ENCODE measurements around the gene NFYA. TPM values are rescaled to one million over a fixed set of nuclear protein-coding genes. Genes with fewer than 3 reads are reported as not detected.
A peak's percentile ranks its signal among the peaks of the same experiment; 100 is the strongest.

NFYA gene
- total and polyA plus RNA-seq, 7 donors: 2.7 to 14.2 (median 11.9) TPM

DNA sequence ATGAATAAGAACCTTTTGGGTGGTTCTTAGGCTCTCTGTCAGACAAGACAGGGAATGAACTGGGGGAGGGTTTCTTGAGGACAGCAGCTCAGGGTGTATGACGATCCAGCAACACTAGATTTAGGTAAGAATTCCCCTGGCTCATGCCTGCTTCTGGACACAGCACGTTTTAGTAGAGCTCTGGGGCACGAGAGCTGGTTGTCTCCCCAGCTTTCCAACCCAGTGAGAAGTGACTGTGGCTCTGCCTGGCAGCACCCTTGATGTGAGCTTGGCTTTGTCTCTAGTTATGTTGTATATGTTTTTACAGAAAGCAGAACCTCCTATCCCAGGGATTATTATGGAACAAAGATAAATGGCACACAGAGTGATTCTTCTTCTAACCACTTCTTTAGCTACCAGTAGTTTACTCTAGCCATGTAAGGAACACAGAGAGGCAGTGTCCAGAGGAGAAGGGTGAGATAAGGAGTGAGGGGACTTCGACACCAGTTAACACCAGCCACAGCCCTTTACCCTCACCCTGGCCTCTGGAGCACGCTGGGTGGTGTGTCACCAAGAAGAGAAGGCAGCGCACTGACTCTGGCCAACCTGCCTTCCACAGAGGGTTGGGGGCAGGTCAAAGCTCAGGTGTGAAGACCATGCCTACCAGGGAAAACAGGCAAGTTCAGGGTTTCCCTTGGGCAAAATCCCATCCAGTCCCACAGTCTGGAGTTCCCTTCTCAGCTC, 15.8 kb upstream of the NFYA start:
- ATAC-seq: peak; percentile 38 to 56 (median 44)
- Histone ChIP-seq H3K36me3 (ENCODE audit: insufficient read depth in 1 of 2, low read depth in 1 of 2) (peaks cover 0 to 42% of the 10 kb centered on the region in 2 donors), H3K4me1 (peaks cover 34% of the 10 kb centered on the region), H3K27me3 (ENCODE audit: insufficient read depth in 3 of 3, low read length in 2 of 3) (no peaks in the 10 kb centered on the region), H3K4me3 (peak overlapping the region; percentile 68), H3K9me3 (no peaks in the 10 kb centered on the region), H3K27ac (peak overlapping the region; percentile 99)
- DNase-seq: no peak
- intact Hi-C loops (cut with DNase I): no loop called here
- WGBS, 3 donors: 33 to 51% (median 39%) methylated on average over 6 of the region's 6 CpGs
- TF ChIP-seq, protein P1, sequence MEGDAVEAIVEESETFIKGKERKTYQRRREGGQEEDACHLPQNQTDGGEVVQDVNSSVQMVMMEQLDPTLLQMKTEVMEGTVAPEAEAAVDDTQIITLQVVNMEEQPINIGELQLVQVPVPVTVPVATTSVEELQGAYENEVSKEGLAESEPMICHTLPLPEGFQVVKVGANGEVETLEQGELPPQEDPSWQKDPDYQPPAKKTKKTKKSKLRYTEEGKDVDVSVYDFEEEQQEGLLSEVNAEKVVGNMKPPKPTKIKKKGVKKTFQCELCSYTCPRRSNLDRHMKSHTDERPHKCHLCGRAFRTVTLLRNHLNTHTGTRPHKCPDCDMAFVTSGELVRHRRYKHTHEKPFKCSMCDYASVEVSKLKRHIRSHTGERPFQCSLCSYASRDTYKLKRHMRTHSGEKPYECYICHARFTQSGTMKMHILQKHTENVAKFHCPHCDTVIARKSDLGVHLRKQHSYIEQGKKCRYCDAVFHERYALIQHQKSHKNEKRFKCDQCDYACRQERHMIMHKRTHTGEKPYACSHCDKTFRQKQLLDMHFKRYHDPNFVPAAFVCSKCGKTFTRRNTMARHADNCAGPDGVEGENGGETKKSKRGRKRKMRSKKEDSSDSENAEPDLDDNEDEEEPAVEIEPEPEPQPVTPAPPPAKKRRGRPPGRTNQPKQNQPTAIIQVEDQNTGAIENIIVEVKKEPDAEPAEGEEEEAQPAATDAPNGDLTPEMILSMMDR (IDR thresholded peaks at IDR 0.05): no peak

DNA sequence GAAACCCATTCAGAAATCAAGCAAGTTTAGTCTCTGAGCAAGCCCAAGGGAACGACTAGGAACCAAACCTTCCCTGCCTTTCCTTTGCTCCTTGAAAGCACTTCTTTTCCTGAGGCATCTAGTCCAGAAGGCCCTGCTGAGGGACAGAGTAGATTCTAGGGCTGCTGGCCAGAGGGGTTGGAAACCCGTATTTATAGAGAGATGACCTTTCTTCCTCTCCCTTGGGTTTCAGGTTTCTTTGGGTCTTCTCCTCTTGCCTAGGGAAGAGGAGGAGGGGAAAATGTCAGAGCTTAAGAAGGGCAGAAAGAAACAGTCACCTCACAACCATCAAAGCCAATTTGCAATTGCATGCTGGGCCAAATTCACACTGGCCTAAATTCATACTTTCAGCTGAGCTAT, 14.0 kb upstream of the NFYA start:
- Histone ChIP-seq H3K36me3 (ENCODE audit: insufficient read depth in 1 of 2, low read depth in 1 of 2) (peaks cover 0 to 57% of the 10 kb centered on the region in 2 donors), H3K9me3 (no peaks in the 10 kb centered on the region), H3K4me1 (peaks cover 25% of the 10 kb centered on the region), H3K27me3 (ENCODE audit: insufficient read depth in 3 of 3, low read length in 2 of 3) (no peaks in the 10 kb centered on the region), H3K4me3 (peak overlapping the region; percentile 63), H3K27ac (peak overlapping the region; percentile 92)
- ATAC-seq: peak; percentile 67 to 75 (median 71)
- WGBS, 3 donors: 15 to 42% (median 21%) methylated on average over 2 of the region's 2 CpGs
- intact Hi-C loops (cut with DNase I): no loop called here
- TF ChIP-seq, protein P1 (IDR thresholded peaks at IDR 0.05): no peak
- peak in 1 of 2 donors; percentile 72 for DNase-seq

DNA sequence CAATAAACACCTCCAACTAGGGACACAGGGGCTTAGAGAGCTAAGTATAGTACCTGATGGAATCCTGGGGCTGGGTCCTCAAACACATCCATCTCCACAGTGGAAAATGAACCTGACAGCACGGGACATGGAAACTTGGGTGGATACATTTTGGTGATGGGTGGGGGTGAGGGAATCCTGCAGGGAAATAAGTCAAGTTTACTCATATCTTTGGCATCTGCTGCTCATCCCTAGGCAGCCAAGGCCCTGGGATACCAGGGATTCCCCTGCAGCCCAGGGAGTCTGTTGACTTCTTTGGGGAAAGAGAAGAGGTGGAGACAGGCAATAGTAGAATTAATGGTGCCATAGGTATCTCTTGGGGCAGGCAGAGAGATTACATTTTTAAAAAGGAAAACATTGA, 13.2 kb upstream of the NFYA start:
- peak overlapping the region; percentile 63 for H3K4me3 ChIP-seq
- TF ChIP-seq, protein P1 (IDR thresholded peaks at IDR 0.05): no peak
- H3K9me3 ChIP-seq: no peaks in the 10 kb centered on the region
- H3K27me3 ChIP-seq (ENCODE audit: insufficient read depth in 3 of 3, low read length in 2 of 3): no peaks in the 10 kb centered on the region
- WGBS, 3 donors: 22 to 32% (median 31%) methylated on average over 1 of the region's 1 CpG
- H3K36me3 ChIP-seq (ENCODE audit: insufficient read depth in 1 of 2, low read depth in 1 of 2): peaks cover 1 to 64% of the 10 kb centered on the region in 2 donors
- H3K4me1 ChIP-seq: peaks cover 31% of the 10 kb centered on the region
- intact Hi-C loops (cut with DNase I): no loop called here
- peak overlapping the region; percentile 92 for H3K27ac ChIP-seq
- peak in 3 of 4 donors; percentile 21 to 26 (median 21) for ATAC-seq
- DNase-seq: no peak

DNA sequence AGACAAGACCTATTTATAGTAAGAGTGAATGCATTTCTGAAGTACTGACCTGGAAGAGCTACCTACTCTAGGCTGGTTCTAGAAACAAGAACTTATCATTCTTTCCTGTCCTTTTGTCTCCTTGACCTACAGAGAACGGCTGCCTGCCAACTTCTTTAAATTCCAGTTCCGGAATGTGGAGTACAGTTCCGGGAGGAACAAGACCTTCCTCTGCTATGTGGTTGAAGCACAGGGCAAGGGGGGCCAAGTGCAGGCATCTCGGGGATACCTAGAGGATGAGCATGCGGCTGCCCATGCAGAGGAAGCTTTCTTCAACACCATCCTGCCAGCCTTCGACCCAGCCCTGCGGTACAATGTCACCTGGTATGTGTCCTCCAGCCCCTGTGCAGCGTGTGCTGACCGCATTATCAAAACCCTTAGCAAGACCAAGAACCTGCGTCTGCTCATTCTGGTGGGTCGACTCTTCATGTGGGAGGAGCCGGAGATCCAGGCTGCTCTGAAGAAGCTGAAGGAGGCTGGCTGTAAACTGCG, 11.5 kb upstream of the NFYA start:
- Histone ChIP-seq H3K9me3 (no peaks in the 10 kb centered on the region), H3K36me3 (ENCODE audit: insufficient read depth in 1 of 2, low read depth in 1 of 2) (peaks cover 2 to 71% of the 10 kb centered on the region in 2 donors), H3K27ac (peak overlapping the region; percentile 92), H3K4me1 (peaks cover 46% of the 10 kb centered on the region), H3K4me3 (peak overlapping the region; percentile 63), H3K27me3 (ENCODE audit: insufficient read depth in 3 of 3, low read length in 2 of 3) (no peaks in the 10 kb centered on the region)
- 28 to 43% (median 42%) methylated on average over 13 of the region's 13 CpGs for WGBS, 3 donors
- no peak for DNase-seq
- peak in 2 of 4 donors; percentile 6 to 9 for ATAC-seq
- TF ChIP-seq, protein P1 (IDR thresholded peaks at IDR 0.05): no peak
- intact Hi-C loops (cut with DNase I): loop anchor here in 1 of 2 donors (10.0 kb wide), 1 partner anchor 56 kb away; no protein-coding TSS in a partner anchor
